Measurements from ENCODE around the gene RDH8. TPM values are rescaled to one million over a fixed set of nuclear protein-coding genes. Genes with fewer than 3 reads are reported as not detected.
A peak's percentile ranks its signal among the peaks of the same experiment; 100 is the strongest.

Gene RDH8, protein sequence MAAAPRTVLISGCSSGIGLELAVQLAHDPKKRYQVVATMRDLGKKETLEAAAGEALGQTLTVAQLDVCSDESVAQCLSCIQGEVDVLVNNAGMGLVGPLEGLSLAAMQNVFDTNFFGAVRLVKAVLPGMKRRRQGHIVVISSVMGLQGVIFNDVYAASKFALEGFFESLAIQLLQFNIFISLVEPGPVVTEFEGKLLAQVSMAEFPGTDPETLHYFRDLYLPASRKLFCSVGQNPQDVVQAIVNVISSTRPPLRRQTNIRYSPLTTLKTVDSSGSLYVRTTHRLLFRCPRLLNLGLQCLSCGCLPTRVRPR
- polyA plus RNA-seq (2012; ENCODE audit: insufficient read depth, insufficient read length), result not detected

DNA sequence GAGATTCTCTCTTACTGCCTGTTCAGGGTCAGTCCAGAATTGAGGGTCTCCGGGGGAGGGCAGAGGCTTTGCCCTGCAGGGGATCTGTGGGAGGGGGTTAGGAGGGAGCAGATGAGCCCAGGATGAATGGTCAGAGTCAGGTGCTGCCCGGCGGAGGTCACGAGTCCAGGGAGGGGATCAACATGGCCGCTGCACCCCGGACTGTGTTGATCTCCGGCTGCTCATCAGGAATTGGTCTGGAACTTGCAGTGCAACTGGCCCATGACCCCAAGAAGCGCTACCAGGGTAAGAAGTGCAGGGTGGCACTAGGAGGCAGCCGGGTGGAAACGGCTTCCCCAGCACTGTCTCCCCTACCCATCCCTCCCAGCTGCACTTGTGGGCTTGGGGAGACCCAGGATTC, at the start of gene RDH8:
Gene RDH8 (plus strand): TSS at position 168 of the 400 bp plus-strand sequence. CDS start 15 bp downstream, at position 183.
- no peak for DNase-seq (ENCODE audit: low read depth, low spot score)
- H3K4me3 ChIP-seq (ENCODE audit: low read length), result no peak within 1 kb of the TSS

- no peak for DNase-seq (ENCODE audit: low read depth, low spot score)
- H3K4me3 ChIP-seq (ENCODE audit: low read length), result no peak overlapping the region
Measured at GRCh38 chr19:9966024-9966423, 47.3 kb upstream of the RDH8 start.

GRCh38 chr19:9966448-9966847, 46.8 kb upstream of the RDH8 start:
- DNase-seq (ENCODE audit: low read depth, low spot score), result no peak
- H3K4me3 ChIP-seq (ENCODE audit: low read length), result no peak overlapping the region

DNA sequence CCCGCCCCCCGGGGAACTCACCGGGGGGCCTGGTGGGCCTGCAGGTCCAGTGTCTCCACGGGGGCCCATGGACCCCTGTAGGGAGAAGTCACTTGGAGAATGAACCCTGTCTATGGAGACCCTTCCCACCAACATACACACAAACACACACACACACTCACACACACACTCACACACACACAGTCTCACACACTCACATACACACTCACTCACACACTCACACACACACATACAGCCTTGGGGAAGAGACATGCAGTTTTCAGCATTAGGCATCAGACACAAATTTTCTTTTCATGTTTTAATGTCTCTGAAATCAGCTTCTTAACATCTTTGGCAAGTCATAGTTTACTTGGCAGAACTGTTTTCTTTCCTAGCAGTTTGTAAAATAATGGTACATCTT, 46.0 kb upstream of the RDH8 start:
- DNase-seq (ENCODE audit: low read depth, low spot score), result no peak
- no peak overlapping the region for H3K4me3 ChIP-seq (ENCODE audit: low read length)

DNA sequence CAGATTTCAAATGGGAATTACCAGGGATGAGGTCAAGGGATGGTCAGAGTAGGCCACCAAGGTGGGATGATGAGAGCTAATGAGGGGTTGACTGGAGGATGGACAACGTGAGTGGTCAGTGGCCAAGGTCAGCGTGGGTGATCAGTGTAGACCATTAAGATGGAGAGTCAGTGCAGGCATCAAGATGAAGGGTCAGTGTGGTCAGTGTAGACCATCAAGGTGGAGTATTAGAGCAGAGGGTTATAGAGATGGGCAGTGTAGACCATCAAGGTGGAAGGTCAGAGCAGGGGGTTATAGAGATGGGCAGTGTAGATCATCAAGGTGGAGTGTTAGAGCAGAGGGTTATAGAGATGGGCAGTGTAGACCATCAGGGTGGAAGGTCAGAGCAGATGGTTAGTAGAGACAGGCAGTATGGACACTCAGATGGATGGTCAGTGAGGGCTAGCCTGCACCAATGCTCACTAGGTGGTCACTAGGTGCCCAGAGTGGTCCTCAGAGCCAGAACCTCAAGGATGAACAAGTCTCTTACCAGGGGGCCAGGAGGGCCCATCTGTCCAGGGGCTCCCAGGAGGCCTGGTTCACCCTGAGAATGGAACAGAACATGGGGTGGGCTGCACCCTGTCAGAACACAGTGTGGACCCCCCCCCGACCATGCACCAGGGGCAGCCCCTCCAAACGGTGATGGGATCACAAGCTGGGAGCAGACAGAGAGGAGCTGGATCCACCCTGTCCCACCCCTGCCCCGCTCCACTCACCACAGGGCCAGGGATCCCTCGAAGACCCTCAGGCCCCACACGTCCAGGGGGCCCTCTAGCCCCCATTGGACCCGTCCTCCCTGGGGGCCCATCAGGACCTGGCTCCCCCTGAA, 44.2 kb upstream of the RDH8 start:
- H3K4me3 ChIP-seq (ENCODE audit: low read length), result no peak overlapping the region
- DNase-seq (ENCODE audit: low read depth, low spot score), result no peak

DNA sequence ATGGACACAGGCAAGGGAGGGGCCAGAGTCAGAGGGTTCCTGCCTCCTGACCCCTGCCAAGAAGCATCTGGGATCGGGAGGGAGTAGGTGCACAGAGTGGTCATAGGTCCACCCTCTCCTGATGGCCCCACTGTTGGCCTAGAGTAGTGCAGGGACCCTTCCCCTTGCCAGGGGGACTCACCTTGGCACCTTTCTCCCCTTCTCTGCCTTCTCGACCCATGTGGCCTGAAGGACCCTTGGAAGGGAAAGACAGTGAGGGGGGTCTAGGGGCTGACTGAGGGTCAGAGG, 43.7 kb upstream of the RDH8 start:
- H3K4me3 ChIP-seq (ENCODE audit: low read length), result no peak overlapping the region
- DNase-seq (ENCODE audit: low read depth, low spot score), result no peak

DNA sequence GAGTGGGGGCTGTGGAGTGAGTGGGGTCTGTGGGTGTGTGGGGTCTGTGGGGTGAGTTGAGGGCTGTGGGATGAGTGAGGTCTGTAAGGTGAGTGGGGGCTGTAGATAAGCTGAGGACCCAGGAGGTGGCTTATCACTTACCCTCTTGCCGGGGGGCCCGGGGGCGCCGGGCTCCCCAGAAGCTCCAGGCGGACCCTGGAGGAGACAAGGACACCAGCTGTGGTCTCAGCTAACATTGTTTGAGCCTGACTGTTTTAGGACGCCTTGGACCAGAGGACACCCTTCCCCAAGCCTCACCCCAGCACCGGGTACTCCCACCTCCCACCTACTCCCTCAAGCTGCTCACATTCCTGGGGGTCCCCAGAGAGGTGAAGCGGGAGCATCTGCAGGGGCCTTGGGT, 42.8 kb upstream of the RDH8 start:
- no peak for DNase-seq (ENCODE audit: low read depth, low spot score)
- H3K4me3 ChIP-seq (ENCODE audit: low read length), result no peak overlapping the region

- no peak overlapping the region for H3K4me3 ChIP-seq (ENCODE audit: low read length)
- DNase-seq (ENCODE audit: low read depth, low spot score), result peak; percentile 6
Measured at GRCh38 chr19:9971166-9971897, 42.0 kb upstream of the RDH8 start.

- DNase-seq (ENCODE audit: low read depth, low spot score), result no peak
- H3K4me3 ChIP-seq (ENCODE audit: low read length), result no peak overlapping the region
Measured at GRCh38 chr19:9972103-9972502, 41.2 kb upstream of the RDH8 start.

- H3K4me3 ChIP-seq (ENCODE audit: low read length), result no peak overlapping the region
- no peak for DNase-seq (ENCODE audit: low read depth, low spot score)
Measured at GRCh38 chr19:9981406-9982260, 31.6 kb upstream of the RDH8 start.

DNA sequence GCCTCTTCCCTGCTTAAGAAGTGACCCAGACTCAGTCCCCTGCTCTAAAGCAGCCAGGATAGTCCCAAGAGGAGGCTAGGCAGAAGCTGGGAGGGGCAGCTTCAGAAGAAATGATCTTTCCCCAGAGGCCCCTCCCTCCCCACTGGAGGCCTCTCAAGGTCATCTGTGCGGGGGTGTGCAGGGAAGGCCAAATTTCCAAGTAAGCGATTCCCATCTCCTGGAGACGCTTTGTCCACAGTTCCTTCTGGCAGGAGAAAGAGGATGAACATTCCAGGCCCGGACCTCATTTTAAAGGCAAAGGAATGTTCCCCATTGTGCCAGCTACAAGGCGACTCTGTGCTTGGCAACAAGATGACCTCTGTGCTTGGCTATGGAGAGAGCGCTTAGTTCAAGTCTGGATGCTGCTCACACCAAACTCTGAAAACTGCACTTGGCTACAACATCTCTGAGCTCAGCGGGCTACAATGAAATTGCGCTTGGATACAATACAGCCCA, 26.4 kb upstream of the RDH8 start:
- no peak for DNase-seq (ENCODE audit: low read depth, low spot score)
- H3K4me3 ChIP-seq (ENCODE audit: low read length), result no peak overlapping the region

DNA sequence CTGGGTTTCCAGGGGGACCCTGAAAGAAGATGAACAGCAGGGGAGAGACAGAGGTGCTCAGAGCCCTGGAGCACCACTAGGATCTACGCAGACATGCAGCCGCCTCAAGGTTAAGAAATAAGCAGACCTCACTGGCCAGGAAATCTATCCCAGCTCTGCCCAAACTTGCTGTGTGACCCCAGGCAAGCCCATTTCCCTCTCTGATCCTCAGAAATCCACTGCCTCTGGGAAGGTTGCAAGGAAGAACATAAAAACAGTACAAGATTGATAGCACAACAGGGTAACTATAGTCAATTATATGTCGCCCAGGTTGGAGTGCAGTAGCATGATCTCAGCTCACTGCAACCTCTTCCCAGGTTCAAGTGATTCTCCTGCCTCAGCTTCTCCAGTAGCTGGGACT, 23.8 kb upstream of the RDH8 start:
- no peak for DNase-seq (ENCODE audit: low read depth, low spot score)
- no peak overlapping the region for H3K4me3 ChIP-seq (ENCODE audit: low read length)

GRCh38 chr19:9991425-9992191, 21.7 kb upstream of the RDH8 start:
- DNase-seq (ENCODE audit: low read depth, low spot score), result no peak
- no peak overlapping the region for H3K4me3 ChIP-seq (ENCODE audit: low read length)

DNA sequence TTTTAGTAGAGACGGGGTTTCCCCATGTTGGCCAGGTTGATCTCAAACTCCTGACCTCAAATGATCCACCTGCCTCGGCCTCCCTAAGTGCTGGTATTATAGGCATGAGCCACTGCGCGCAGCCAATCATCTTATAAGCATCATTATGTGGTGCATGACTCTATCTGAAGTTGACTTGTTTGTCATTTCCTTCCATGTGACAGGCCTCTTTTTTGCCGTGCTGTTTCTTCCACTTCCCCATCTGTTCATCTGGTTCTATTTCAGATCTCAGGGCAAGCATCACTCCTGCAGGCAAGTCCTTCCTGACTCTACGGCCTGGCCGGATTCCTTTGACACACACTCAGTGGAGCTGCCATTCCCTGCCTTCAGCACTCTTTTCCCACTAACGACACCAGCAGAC, 18.2 kb upstream of the RDH8 start:
- DNase-seq (ENCODE audit: low read depth, low spot score), result no peak
- no peak overlapping the region for H3K4me3 ChIP-seq (ENCODE audit: low read length)

GRCh38 chr19:9995999-9996398, 17.3 kb upstream of the RDH8 start:
- no peak overlapping the region for H3K4me3 ChIP-seq (ENCODE audit: low read length)
- DNase-seq (ENCODE audit: low read depth, low spot score), result no peak

DNA sequence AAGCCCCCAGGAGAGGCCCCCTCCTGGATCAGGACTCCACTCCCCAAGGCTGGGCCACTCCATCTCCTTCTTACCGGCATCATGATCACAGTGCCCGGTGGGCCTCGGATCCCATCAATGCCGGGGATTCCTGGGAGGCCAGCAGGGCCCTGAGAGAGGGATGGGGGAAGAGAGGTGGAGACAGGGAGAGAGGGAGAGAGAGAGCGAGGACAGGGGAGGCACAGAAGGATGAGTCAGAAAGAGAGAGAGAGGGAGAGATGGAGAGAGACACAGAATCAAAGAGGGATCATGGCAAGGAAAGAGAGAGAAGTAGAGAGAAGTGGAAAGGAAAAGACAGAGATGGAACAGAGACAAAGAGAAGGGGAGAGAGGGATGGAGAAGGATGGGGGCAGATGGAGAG, 16.7 kb upstream of the RDH8 start:
- no peak overlapping the region for H3K4me3 ChIP-seq (ENCODE audit: low read length)
- DNase-seq (ENCODE audit: low read depth, low spot score), result no peak

DNA sequence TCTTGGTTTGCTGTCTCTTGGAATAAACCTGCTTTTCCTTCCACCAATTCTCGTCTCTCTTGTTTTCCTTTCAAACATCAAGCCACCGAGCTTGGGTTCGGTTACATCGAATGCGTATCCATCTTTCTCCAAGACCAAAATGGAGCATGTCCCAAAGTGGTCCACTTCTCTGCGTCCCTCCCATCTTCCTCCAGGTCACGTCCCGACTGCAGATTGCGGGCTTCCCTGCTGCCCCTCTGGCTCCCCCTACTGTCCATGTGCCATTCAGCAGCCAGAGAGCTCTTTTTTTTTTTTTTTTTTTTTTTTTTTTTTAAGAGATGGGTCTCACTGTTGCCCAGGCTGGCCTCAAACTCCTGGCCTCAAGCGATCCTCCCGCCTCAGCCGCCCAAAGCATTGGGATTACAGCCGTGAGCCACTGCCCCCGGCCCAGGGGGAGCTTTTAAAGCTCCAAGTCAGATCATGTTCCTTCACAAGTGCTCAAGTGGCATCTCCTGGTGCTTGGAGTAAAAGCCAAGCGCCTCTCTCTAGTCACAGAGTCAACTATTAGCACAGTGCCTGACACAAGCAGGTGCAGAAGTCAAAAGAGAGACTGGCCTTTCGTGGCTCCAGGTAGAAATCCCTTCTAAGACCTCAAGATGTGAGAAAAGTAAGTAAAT, 13.0 kb upstream of the RDH8 start:
- DNase-seq (ENCODE audit: low read depth, low spot score), result peak; percentile 35
- H3K4me3 ChIP-seq (ENCODE audit: low read length), result no peak overlapping the region; the same call in 1 of the 2 replicates

GRCh38 chr19:10001899-10002298, 11.4 kb upstream of the RDH8 start:
- no peak overlapping the region for H3K4me3 ChIP-seq (ENCODE audit: low read length)
- no peak for DNase-seq (ENCODE audit: low read depth, low spot score)
